HTR-8/SVneo (cell line): ENCODE measurements around the gene HNRNPAB.
A peak's percentile ranks its signal among the peaks of the same experiment; 100 is the strongest.
"Not testable (repeated sequence)": the region's sequence is repeated elsewhere in the genome, so short reads cannot be mapped to it uniquely, and the experiment has no call there.

Experiments
- DNase-seq: peaks from one replicate; pipeline ENCODE4 v3.0.0; 2011; ENCODE audit warnings: low spot score, mixed read lengths; ENCODE audit not compliant: insufficient read length
- FAIRE-seq: peaks from 2 replicates; lab custom pipeline; 2011; peaks lifted over from hg19 to GRCh38; lab: Jason Lieb, UNC

Gene HNRNPAB

DNA sequence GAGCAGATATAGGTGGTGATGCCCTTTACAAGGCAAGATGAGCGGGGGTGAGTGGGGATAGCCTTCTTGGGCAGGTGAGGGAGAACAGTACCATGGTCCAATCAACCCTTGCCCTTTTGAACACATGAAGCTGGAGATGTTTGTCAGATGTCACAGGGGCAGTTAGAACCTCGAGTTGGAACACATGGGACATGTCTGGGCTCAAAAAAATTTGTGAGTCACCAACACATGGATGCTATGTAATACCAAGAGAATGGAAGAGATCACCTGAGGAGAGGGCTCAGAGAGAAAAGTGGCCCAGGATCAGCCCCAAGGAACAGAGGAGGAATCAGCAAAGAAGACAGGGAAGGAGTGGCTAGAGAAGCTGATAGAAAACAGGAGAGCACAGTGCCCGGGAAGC is 23.6 kb downstream of the HNRNPAB start:
- DNase-seq: no peak
- no peak for FAIRE-seq

GRCh38 chr5:178228609-178229008 is 24.3 kb downstream of the HNRNPAB start:
- no peak for FAIRE-seq

DNA sequence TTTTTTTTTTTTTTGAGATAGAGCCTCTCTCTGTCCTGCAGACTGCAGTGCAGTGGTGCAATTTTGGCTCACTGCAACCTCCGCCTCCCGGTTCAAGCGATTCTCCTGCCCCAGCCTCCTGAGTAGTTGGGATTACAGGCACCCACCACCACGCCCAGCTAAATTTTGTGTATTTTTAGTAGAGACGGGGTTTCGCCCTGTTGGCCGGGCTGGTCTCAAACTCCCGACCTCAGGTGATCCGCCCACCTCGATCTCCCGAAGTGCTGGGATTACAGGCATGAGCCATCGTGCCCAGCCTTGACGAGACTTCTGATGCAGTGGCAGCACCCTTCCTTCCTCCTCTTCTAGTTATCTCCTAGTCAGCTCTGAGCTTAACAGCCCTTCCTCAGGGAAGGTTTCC is 24.8 kb downstream of the HNRNPAB start:
- DNase-seq, FAIRE-seq: not testable (repeated sequence)

More at GRCh38 chr5:178228609-178229008, 24.3 kb downstream of the HNRNPAB start:
- DNase-seq: no peak

DNA sequence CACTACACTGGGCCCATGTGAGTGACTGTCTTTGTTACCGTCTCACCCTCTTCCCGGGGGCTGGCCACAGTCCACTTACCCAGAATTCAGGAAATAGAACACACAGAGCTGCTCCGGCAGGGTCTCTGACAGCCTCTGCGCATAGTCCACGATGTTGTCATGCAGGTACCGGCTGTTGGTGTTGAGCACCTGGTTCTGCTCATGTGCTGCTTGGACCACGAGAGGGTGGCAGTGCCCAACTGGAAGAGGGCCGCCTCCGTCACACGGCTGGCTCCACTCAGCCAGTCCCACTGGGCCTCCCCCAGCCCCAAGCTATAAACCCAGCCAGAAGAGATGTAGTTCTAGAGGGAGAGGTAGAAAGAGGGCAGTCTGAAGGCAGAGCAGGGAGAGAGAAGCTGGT is 25.5 kb downstream of the HNRNPAB start:
- DNase-seq (no peak), FAIRE-seq (no peak)

- DNase-seq (no peak), FAIRE-seq (peak; percentile 77)
Observed at GRCh38 chr5:178230879-178231538, 26.7 kb downstream of the HNRNPAB start.

DNA sequence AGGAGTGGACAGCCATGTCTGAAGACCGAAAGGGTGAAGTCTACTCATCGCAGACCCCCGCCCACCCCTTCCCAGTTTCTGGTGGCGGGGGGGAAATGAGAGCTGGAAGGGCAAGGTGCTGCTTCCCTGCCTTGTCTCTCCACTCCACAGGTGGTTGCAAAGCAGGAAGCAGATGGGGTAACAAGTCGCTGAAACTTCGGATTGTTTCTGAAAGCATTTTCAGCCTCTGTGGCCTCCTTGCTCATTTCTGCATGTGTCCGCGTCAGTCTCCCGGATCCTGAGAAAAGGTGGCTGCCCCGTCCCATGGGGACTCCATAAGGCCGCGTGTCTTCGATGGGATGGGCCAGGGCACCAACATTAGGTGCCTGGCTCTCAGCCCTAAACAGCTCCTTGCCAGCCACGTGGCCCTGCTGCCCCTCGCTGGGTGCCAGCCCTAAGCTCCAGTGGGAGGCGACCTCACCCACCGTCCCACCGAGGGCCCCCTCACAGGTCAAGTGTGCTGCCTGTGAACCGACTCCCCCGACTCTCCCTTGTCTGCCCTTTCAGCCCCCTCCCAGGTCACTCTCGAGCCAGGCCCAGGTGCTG is 27.3 kb downstream of the HNRNPAB start:
- FAIRE-seq (no peak), DNase-seq (no peak)

- DNase-seq (peak; percentile 71), FAIRE-seq (peak; percentile 59)
Observed at GRCh38 chr5:178232124-178232919, 28.0 kb downstream of the HNRNPAB start, which contains the start of gene PHYKPL. TSS of gene PHYKPL (minus strand) at chr5:178232802. CDS start at chr5:178232550, 252 bp downstream.

DNA sequence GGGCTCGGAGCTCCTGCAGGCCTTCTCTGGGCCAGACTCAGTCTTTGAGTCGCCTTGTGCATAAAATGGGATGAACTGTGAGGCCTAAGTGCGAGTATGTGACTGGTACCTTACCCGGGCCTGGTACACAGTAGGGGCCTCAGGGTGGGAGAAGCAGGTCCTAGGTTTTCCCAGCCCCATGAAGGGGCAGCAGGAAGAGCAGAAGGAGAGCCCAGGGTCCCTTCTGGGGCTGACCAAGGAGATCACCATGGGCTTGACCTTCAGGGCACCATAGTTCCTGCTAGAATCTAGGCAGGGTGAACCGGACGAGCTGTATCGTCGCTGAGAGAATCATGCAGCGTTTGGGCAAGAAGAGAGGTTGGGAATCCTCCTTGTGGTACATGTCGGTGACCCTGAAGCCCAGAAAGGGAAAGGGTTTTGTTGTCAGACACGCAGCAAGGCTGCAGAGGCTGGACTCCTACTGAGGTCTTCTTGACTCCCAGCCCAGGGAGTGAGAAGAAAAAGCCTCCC is 28.6 kb downstream of the HNRNPAB start:
- DNase-seq (no peak), FAIRE-seq (no peak)

- FAIRE-seq (no peak), DNase-seq (no peak)
Observed at GRCh38 chr5:178234121-178234749, 29.9 kb downstream of the HNRNPAB start.

- FAIRE-seq (no peak), DNase-seq (peak; percentile 77)
Observed at GRCh38 chr5:178234750-178235587, 30.6 kb downstream of the HNRNPAB start.

DNA sequence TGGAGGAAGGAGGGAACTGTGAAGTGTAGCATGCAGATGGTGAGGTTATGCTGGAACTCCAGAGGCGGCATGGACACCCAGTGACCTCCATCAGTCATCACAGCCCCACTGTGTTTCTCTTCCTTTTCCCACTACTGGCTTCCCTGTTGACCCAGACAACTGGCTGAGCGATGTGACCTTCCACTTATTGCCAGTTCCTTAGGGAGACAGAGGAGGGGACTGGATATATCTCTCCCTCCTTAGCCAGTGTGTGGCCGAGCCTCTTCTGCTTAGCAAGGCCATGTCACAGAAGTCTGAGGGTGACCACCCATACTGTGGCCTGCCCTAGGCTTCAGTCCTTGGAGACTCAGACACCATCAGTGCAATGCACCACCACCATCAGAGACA is 31.2 kb downstream of the HNRNPAB start:
- FAIRE-seq (no peak), DNase-seq (no peak)

- FAIRE-seq (no peak), DNase-seq (no peak)
Observed at GRCh38 chr5:178236126-178236525, 31.8 kb downstream of the HNRNPAB start.

DNA sequence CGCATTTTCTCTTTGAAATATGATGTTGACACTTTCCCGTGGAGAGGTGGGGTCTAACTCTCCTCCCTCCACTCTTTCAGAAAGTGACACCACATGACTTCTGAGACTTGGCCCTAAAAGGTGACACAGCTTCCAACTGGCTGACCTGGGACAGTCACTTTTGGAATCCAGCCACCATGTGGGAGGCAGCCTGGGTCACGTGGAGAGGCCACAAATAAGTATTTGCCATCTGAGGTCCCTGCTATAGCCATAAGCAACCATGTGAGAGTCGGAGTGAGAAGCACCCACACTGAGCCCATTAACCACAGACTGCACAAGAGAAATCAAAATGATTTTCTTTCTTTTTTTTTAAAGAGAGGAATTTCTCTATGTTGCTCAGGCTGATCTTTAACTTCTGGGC is 32.3 kb downstream of the HNRNPAB start:
- FAIRE-seq: no peak

DNA sequence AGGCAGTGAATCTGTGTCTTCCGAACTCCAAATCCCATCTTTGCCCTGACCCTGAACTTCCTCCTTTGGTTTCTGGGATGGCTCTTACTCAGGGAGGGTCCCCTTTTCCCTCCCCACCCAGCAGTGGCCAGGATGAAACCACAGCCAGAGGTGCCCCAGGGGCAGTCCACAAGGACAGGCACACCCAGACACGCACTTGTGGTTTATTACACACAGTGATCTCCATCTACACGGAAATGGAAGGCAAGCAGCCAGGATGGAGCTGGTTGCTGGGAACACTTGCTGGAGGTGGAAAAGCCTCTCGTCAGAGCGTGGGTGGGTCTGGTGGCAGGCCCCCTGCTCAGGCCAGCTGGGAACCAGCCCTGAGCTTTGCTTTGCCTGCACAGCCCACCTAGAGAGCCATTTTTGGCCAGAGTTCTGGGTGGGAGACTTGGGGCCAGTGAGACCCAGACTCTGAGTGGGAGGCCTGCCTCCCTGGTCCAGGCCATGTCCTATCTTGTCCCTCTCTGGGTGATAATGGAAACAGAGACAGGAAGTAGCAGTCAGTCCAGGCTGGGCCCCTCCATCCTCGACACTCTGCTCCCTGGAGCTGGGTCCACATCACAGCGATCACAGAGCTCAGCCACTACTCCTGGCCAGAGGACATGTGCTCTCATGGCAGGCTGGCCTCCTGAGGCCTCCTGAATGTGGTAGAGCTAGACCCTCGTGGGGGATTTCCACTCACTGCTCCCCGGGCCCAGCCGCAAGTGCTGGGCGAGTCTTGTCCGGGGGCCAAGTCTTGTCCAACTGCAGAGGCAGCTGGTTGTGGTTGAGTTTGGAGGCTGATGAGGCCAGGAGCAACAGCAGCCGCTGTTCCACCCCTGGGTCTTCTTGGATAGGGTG is 33.3 kb downstream of the HNRNPAB start:
- no peak for FAIRE-seq

More for the DNA sequence above, 32.3 kb downstream of the HNRNPAB start:
- no peak for DNase-seq

GRCh38 chr5:178238313-178238635 is 33.9 kb downstream of the HNRNPAB start:
- no peak for FAIRE-seq

More for the DNA sequence above, 33.3 kb downstream of the HNRNPAB start:
- DNase-seq: no peak

DNA sequence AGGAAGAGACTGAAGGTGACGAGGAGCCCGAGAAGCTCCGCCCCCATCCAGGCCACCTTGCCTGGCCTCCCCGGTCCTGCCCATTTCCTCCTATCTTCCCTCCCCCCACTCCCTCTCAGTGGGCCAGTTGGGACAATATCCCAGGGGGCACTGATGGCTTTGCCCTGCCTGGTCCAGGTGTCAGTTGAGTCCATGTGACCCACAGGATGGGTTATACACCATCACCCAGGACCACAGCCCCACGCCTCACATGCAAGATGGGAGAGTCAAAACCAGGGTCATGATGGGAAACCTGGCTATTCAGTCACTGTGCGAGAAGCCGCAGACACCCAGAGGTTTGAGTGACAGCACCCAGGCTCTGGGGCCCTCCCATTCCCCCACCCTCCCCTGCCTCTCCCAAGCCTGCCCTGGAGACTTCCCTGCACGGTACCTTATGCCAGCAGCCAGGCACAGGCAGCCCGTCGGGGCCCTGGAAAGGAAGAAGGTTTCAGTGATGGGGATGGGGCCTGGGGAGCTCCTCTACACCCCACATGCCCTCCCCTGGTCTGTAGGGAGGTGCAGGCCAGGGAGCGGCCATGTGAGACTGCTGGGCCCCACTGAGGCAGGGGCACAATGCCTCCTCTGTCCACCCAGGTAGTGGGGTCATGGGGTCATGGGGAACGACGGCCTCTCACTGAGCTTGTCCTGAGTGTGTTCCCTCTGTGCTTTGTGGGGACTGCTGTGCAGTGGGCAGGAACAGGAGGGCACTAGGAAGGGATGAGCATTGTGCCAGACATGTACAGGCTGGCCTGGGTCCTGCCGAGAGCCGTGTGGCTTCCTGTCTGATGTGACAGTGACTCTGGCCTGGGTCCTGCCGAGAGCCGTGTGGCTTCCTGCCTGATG is 34.6 kb downstream of the HNRNPAB start:
- no peak for DNase-seq
- no peak for FAIRE-seq

More at GRCh38 chr5:178238313-178238635, 33.9 kb downstream of the HNRNPAB start:
- no peak for DNase-seq

- not testable (repeated sequence) for DNase-seq, FAIRE-seq
Observed at GRCh38 chr5:178239626-178240301, 35.4 kb downstream of the HNRNPAB start.
